GM12891 (cell line): ENCODE data around the gene CST7.

Experiments used
- POLR2A ChIP-seq: IDR thresholded peaks from 2 replicates; pipeline ENCODE4 v1.6.1; 2011; ENCODE audit warnings: low read depth, low read length, control low read depth
- POLR2AphosphoS5 ChIP-seq: IDR thresholded peaks from 2 replicates; pipeline ENCODE4 v1.6.1; 2011; ENCODE audit warnings: low read depth, low read length, control low read depth
- TAF1 ChIP-seq: IDR thresholded peaks from 2 replicates; pipeline ENCODE4 v1.6.1; 2011; ENCODE audit warnings: low read depth, low read length, control low read depth

GRCh38 chr20:24978513-24978912, 29.4 kb downstream of the CST7 start:
- TF ChIP-seq POLR2AphosphoS5 (no peak), POLR2A (no peak), TAF1 (no peak)
